Measurements from ENCODE around the gene RBM19. TPM values are rescaled to one million over a fixed set of nuclear protein-coding genes. Genes with fewer than 3 reads are reported as not detected.

Gene RBM19
- total and polyA plus RNA-seq, 2 of the 4 experiments (the other 2 are of a cell fraction), result 18.7 to 19.2 TPM

DNA sequence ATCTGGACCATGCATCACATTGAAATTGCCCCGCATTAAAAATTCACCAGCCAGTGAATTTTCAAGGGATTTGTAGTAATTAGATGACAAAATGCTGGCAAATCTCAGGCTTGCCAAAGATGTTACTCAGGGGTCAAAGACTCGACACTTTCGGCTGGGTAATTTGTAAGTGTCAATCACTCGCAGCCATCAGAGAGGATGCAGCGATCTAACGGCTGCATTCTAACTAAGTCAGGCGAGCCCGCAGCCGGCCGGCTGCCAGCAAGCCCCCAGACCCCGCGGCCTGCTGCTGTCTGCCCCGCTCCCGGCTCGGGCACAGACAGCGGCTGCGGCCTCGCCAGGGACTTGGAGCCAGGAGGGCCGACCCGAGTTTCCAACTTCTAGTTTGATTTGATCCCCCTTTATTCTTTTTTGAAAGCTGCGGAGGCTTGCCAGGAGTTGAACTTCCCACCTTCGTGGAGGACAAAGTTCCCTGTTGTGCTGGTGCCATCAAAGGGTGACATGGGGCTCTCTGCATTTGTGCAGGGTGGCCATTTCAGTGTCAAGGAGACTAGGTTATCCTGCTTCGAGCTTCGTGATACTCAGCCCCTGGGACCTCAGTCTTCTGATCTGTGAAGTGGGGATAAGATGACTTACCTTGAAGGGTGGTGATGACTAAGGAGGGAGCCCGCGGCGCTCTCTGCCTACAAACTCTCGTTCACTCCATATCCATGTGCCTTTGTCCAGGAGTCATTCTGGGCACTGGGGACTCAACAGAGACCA, 169.9 kb downstream of the RBM19 start:
- TF ChIP-seq FOS (IDR thresholded peaks at IDR 0.05; ENCODE audit: low read depth, low read length), result no peak
- TF ChIP-seq, protein P1, sequence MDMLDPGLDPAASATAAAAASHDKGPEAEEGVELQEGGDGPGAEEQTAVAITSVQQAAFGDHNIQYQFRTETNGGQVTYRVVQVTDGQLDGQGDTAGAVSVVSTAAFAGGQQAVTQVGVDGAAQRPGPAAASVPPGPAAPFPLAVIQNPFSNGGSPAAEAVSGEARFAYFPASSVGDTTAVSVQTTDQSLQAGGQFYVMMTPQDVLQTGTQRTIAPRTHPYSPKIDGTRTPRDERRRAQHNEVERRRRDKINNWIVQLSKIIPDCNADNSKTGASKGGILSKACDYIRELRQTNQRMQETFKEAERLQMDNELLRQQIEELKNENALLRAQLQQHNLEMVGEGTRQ (IDR thresholded peaks at IDR 0.05; ENCODE audit: low read depth, low read length), result no peak
- TF ChIP-seq NFE2L2 (IDR thresholded peaks at IDR 0.05; ENCODE audit: low read depth, low read length), result no peak
- no peak for TF ChIP-seq MAZ (IDR thresholded peaks at IDR 0.05; ENCODE audit: borderline replicate concordance, low read depth, low read length)
- no peak for TF ChIP-seq MXI1 (IDR thresholded peaks at IDR 0.05; ENCODE audit: borderline replicate concordance, low read depth, low read length)
- TF ChIP-seq BHLHE40 (IDR thresholded peaks at IDR 0.05; ENCODE audit: low read depth, low read length), result no peak
- TF ChIP-seq, protein P2, sequence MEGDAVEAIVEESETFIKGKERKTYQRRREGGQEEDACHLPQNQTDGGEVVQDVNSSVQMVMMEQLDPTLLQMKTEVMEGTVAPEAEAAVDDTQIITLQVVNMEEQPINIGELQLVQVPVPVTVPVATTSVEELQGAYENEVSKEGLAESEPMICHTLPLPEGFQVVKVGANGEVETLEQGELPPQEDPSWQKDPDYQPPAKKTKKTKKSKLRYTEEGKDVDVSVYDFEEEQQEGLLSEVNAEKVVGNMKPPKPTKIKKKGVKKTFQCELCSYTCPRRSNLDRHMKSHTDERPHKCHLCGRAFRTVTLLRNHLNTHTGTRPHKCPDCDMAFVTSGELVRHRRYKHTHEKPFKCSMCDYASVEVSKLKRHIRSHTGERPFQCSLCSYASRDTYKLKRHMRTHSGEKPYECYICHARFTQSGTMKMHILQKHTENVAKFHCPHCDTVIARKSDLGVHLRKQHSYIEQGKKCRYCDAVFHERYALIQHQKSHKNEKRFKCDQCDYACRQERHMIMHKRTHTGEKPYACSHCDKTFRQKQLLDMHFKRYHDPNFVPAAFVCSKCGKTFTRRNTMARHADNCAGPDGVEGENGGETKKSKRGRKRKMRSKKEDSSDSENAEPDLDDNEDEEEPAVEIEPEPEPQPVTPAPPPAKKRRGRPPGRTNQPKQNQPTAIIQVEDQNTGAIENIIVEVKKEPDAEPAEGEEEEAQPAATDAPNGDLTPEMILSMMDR (conservative IDR thresholded peaks at IDR 0.05; ENCODE audit: low read depth, low read length), result no peak
- TF ChIP-seq MAFK (IDR thresholded peaks at IDR 0.05; ENCODE audit: low read depth, low read length), result no peak
- TF ChIP-seq RAD21 (IDR thresholded peaks at IDR 0.05; ENCODE audit: low read length), result no peak
- no peak for TF ChIP-seq POLR2A (IDR thresholded peaks at IDR 0.05; ENCODE audit: low read depth, low read length)
- no peak for TF ChIP-seq CHD1 (IDR thresholded peaks at IDR 0.05; ENCODE audit: low read depth, low read length)
- TF ChIP-seq SMC3 (IDR thresholded peaks at IDR 0.05; ENCODE audit: low read depth, low read length), result no peak
- no peak for TF ChIP-seq CEBPB (IDR thresholded peaks at IDR 0.05; ENCODE audit: low read depth, low read length)
- TF ChIP-seq, protein P3, sequence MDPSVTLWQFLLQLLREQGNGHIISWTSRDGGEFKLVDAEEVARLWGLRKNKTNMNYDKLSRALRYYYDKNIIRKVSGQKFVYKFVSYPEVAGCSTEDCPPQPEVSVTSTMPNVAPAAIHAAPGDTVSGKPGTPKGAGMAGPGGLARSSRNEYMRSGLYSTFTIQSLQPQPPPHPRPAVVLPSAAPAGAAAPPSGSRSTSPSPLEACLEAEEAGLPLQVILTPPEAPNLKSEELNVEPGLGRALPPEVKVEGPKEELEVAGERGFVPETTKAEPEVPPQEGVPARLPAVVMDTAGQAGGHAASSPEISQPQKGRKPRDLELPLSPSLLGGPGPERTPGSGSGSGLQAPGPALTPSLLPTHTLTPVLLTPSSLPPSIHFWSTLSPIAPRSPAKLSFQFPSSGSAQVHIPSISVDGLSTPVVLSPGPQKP (IDR thresholded peaks at IDR 0.05; ENCODE audit: borderline replicate concordance, low read depth, low read length), result no peak
- TF ChIP-seq RFX5 (IDR thresholded peaks at IDR 0.05; ENCODE audit: low read depth, low read length), result no peak
- TF ChIP-seq RCOR1 (IDR thresholded peaks at IDR 0.05; ENCODE audit: insufficient replicate concordance, low read length), result no peak
- Histone ChIP-seq H3K36me3 (ENCODE audit: control insufficient read depth, insufficient read depth, low read length) (no peaks in the 10 kb centered on the region), H3K9me1 (ENCODE audit: insufficient read depth, low read length) (no peaks in the 10 kb centered on the region), H4K8ac (ENCODE audit: low read depth in 2 of 2, low read length in 2 of 2) (no peak overlapping the region), H3K14ac (replicated peaks; ENCODE audit: low read depth, low read length) (no peak overlapping the region), H2BK120ac (ENCODE audit: low read depth, low read length) (no peak overlapping the region), H3K9me3 (ENCODE audit: control insufficient read depth, insufficient read depth, low read length) (no peaks in the 10 kb centered on the region), H2BK20ac (ENCODE audit: low read depth, low read length) (no peak overlapping the region), H3K4me2 (ENCODE audit: low read depth, low read length) (no peak overlapping the region), H3K18ac (ENCODE audit: low read depth, low read length) (no peak overlapping the region), H4K5ac (ENCODE audit: low read depth, low read length) (no peak overlapping the region), H3K9ac (ENCODE audit: low read depth, low read length) (no peak overlapping the region), H3K4me3 (ENCODE audit: insufficient read depth, low read depth, low read length) (no peak overlapping the region), H3K27me3 (ENCODE audit: control insufficient read depth, insufficient read depth, low read length) (peaks cover 19% of the 10 kb centered on the region; the same call in 1 of the 2 replicates), H2BK5ac (ENCODE audit: low read depth, low read length, poor library complexity, severe bottlenecking) (no peak overlapping the region), H2AK5ac (ENCODE audit: low read depth, low read length) (no peak overlapping the region), H2AFZ (replicated peaks; ENCODE audit: low read length, poor library complexity) (no peak overlapping the region), H3K27ac (ENCODE audit: insufficient read depth, low read length) (no peak overlapping the region), H3K4ac (ENCODE audit: low read depth, low read length) (no peak overlapping the region), H3K79me1 (ENCODE audit: low read depth in 1 of 2, low read length in 2 of 2) (no peaks in the 10 kb centered on the region), H4K91ac (ENCODE audit: insufficient read depth, low read depth, low read length) (no peak overlapping the region), H3K4me1 (ENCODE audit: control insufficient read depth, insufficient read depth, low read length) (no peaks in the 10 kb centered on the region), H3K23ac (ENCODE audit: low read depth, low read length) (no peak overlapping the region), H4K20me1 (ENCODE audit: insufficient read depth, low read length) (no peaks in the 10 kb centered on the region), H2BK15ac (ENCODE audit: low read depth, low read length) (no peak overlapping the region), H3K56ac (ENCODE audit: extremely low read depth, insufficient read depth, low read length) (no peak overlapping the region), H2AK9ac (replicated peaks; ENCODE audit: low read depth, low read length, poor library complexity) (no peak overlapping the region)
- ChIA-PET POLR2A (ENCODE audit: unreplicated experiment) (no interaction called here), CTCF (no interaction called here)
- ATAC-seq (ENCODE audit: low read depth) (no peak), DNase-seq (no peak)
- in situ Hi-C loops (cut with MboI; ENCODE audit: low sequenced_read_pairs), result no loop called here
- dilution Hi-C loops (cut with HindIII; ENCODE audit: low sequenced_read_pairs, unreplicated experiment), result no loop called here
- BruUV-seq (replicated peaks), result no TSS peak
- 27% methylated on average over 5 of the region's 28 CpGs; no CpG with 5 or more reads in 1 of the 2 experiments for WGBS, 2 experiments (ENCODE audit: extremely low coverage in 2 of 2, insufficient read length in 1 of 2)
- intact Hi-C loops (cut with micrococcal nuclease), result no loop called here
